ACC112 (cell line): ENCODE data around the gene LLGL2.

Experiments
- H2AFZ ChIP-seq: fragments of 200-600 bp; sonication (generic); one replicate; pipeline ENCODE4 v1.6.0; 2017; ENCODE audit warnings: antibody characterized with exemption, low read length; ENCODE audit not compliant: unreplicated experiment
- H3K27ac ChIP-seq: fragments of 200-600 bp; sonication (generic); 2 replicates; pipeline ENCODE4 v1.5.1; 2014; ENCODE audit warnings: low read depth, mild to moderate bottlenecking, antibody characterized with exemption, low read length, moderate library complexity
- H3K27me3 ChIP-seq: fragments of 200-600 bp; sonication (generic); 2 replicates; pipeline ENCODE4 v1.6.1; 2014; ENCODE audit warnings: mild to moderate bottlenecking, antibody characterized with exemption, low read length, moderate library complexity, mixed read lengths; ENCODE audit not compliant: insufficient read depth
- H3K36me3 ChIP-seq: fragments of 200-600 bp; sonication (generic); 2 replicates; pipeline ENCODE4 v1.6.1; 2016; ENCODE audit warnings: mild to moderate bottlenecking, antibody characterized with exemption, low read length, moderate library complexity, mixed read lengths; ENCODE audit not compliant: insufficient read depth
- H3K4me1 ChIP-seq: fragments of 200-600 bp; sonication (generic); one replicate; pipeline ENCODE4 v1.6.1; 2016; ENCODE audit warnings: low read length, mixed read lengths; ENCODE audit not compliant: insufficient read depth, unreplicated experiment, control insufficient read depth
- H3K4me3 ChIP-seq: fragments of 200-600 bp; sonication (generic); 2 replicates; pipeline ENCODE4 v1.5.1; 2014; ENCODE audit warnings: mild to moderate bottlenecking, low read depth, low read length
- H3K79me2 ChIP-seq: fragments of 200-600 bp; sonication (generic); one replicate; pipeline ENCODE4 v1.6.0; 2016; ENCODE audit warnings: low read length; ENCODE audit not compliant: control insufficient read depth, unreplicated experiment, insufficient read depth

LLGL2 gene

DNA sequence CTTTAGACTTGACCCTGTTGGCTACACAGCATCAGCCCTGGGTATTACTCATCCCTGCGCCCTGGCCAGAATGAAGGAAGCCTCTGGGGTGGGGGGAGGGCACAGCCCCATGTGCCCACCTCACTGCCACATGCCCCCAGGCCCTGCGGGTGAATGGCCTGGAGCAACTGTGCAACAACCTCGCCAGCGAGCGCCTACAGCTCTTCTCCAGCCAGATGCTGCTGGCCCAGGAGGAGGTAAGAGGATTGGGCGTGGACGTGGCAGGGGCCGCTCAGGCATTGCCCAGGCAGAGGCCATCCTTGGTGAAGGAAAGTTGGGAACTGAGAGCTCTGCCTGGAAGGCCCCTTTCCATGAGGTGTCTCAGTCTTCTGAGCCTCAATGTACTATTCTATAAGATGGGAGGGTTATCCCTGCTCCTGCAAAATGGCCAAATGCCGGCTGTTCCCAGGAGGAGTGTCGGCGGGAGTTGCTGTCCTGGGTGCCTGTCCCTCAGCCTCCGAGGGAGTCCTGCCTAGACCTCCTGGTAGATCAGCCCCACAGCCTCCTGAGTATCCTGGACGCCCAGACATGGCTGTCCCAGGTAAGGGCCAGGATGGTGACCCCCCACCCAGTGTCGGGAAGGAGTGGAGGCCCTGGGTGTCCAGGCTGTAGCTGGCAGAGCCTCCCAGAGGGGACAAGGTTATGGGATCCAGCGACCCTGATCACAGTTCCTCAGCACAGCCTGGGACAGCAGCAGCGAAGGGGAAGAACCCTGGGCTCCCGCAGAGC lies 71.0 kb downstream of the LLGL2 start:
- Histone ChIP-seq H2AFZ (no peak overlapping the region), H3K79me2 (no peaks in the 10 kb centered on the region), H3K27me3 (0 out of 2 replicates have a peak, but pooled peaks cover 6% of the 10 kb centered on the region), H3K36me3 (no peaks in the 10 kb centered on the region), H3K4me3 (no peak overlapping the region), H3K4me1 (no peaks in the 10 kb centered on the region), H3K27ac (no peak overlapping the region)

DNA sequence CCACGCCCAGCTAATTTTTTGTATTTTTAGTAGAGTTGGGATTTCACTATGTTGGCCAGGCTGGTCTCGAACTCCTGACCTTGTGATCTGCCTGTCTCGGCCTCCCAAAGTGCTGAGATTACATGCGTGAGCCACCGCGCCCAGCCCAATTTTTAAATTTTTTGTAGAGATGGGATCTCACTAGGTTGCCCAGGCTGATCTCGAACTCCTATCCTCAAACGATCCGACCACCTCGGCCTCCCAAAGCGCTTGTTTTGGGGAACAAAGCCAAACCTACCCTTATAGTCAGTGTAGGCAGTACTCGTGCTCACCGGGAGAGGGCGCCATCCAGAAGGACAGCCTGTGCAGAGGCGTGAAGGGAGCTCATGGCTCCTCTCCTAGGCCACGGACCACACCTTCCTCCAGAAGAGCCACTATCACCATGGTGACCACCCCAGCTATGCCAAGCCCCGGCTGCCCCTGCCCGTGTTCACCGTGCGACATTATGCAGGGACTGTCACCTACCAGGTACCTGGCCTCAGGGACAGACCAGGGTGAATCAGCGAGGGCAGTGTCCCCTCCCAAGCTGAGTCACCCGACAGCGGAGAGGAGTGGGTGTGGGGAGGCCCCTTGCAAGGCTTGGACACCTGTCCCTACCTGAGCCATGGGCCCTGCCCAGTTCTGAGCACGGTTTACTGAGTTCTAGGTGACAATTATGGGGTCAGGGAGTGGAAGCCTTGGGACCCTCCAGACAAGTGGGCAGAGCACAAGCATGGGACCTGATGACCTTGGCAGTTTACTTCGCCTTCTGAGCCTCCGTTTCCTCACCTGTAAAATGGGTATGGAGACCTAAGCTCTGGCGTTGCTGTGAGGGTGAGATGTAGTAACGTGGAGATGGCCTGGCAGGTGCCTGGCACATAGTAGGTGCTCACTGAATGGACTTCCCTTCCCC lies 75.8 kb downstream of the LLGL2 start:
- Histone ChIP-seq H3K79me2 (no peaks in the 10 kb centered on the region), H3K27me3 (no peaks in the 10 kb centered on the region), H2AFZ (no peak overlapping the region), H3K36me3 (no peaks in the 10 kb centered on the region), H3K4me1 (no peaks in the 10 kb centered on the region), H3K4me3 (no peak overlapping the region), H3K27ac (no peak overlapping the region)

DNA sequence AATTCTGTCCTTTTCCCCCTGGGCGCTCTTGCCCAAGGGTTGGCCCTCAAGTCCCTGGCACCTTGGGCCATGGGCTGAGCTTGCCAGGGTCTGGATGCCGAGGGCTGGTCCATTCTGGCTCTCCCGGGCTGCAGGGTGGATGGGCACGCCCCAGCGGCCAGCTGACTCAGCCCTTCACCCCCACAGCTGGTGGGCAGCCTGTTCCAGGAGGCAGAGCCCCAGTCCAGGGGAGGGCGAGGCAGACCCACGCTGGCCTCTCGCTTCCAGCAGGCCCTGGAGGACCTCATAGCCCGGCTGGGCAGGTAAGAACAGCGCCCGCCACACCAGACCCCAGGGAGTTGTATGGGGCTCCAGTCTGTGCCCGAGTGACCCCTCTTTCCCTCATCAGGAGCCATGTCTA lies 77.1 kb downstream of the LLGL2 start:
- Histone ChIP-seq H3K27me3 (no peaks in the 10 kb centered on the region), H3K27ac (no peak overlapping the region), H3K4me1 (no peaks in the 10 kb centered on the region), H3K36me3 (no peaks in the 10 kb centered on the region), H2AFZ (no peak overlapping the region), H3K79me2 (no peaks in the 10 kb centered on the region), H3K4me3 (no peak overlapping the region)

DNA sequence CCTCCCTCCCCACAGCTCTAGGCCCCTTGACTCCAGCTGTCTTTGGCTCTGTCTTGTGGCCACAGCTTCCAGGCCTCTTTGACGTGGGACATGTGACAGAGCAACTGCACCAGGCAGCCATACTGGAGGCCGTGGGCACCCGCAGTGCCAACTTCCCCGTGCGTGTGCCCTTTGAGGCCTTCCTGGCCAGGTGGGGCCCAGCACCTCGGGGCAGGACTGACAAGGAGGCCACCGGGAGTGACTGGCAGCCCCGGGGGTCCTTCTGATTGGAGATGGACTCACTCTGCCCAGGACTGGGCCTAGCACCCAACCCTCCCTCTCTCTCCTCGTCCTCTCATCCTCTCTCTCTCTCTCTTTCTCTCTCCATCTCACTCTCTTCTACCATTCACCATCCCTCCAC lies 77.6 kb downstream of the LLGL2 start:
- Histone ChIP-seq H3K4me3 (no peak overlapping the region), H3K27me3 (no peaks in the 10 kb centered on the region), H3K27ac (no peak overlapping the region), H3K79me2 (no peaks in the 10 kb centered on the region), H3K36me3 (no peaks in the 10 kb centered on the region), H3K4me1 (no peaks in the 10 kb centered on the region), H2AFZ (no peak overlapping the region)

DNA sequence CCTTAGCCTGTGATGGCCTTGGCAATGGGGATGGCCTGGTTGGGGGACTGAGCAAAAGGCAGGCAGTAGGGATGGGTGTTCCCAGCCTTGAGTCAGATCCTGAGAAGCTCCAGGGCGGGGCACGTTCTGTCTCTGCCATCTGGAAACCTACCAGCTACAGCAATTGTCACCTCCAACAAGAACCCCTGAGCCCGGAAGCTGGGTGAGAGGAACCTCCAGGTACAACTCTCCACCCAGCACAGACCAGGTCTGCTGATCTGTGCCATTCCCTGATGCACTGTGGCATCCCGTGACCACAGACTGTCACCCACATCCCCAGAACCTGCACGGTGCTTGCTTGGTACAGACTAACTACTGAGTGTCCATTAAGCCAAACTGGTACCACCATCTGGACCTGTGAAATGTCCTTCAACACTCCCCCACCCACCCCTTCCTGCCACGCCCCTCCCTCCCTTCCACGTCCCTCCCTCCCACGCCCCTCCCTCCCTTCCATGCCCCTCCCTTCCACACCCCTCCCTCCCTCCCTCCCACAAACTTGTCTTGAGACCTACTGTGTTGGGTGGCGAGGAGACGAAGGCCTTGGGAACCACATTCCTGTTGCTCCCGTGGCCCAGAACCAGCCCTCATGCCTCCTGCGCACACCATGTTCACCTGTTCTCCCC lies 78.7 kb downstream of the LLGL2 start:
- Histone ChIP-seq H3K4me1 (no peaks in the 10 kb centered on the region), H3K27ac (no peak overlapping the region), H2AFZ (no peak overlapping the region), H3K79me2 (no peaks in the 10 kb centered on the region), H3K36me3 (no peaks in the 10 kb centered on the region), H3K27me3 (no peaks in the 10 kb centered on the region), H3K4me3 (no peak overlapping the region)

DNA sequence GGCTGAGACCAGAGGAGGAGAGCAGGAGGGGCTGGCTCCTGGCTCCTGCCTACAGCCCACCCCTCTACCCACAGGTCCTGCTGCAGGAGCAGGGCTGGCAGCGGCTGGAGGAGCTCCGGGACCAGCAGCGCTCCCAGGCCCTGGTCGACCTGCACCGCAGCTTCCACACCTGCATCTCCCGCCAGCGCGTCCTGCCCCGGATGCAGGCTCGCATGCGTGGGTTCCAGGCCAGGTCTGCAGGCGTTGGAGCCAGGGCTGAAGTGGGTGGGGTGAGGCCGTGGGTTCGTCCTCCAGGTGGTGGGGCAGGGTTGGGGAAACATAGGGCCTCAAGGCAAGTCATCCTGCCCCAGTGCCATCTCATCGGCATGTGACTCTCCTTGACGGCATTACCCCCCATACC lies 80.3 kb downstream of the LLGL2 start:
- Histone ChIP-seq H3K27me3 (no peaks in the 10 kb centered on the region), H3K4me1 (peaks cover 9% of the 10 kb centered on the region), H3K27ac (no peak overlapping the region), H3K79me2 (no peaks in the 10 kb centered on the region), H3K36me3 (no peaks in the 10 kb centered on the region), H2AFZ (no peak overlapping the region), H3K4me3 (no peak overlapping the region)

DNA sequence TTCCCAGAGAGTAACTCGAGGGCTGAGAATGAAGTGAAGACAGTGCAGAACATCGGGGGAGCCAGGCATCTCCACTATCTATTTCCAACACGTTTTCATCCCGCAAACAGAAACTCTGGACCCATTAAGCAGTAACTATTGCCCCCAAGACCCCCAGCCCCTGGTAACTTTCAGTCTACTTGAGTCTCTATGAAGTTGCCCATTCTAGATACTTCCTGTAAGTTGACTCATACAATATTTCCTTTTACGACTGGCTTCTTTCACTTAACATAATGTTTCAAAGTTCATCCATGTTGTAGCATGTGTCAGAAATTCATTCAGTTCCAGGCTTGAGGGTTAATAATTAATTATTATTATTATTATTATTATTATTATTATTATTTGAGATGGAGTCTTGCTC lies 81.6 kb downstream of the LLGL2 start:
- Histone ChIP-seq H3K27ac (no peak overlapping the region), H3K4me3 (no peak overlapping the region)

DNA sequence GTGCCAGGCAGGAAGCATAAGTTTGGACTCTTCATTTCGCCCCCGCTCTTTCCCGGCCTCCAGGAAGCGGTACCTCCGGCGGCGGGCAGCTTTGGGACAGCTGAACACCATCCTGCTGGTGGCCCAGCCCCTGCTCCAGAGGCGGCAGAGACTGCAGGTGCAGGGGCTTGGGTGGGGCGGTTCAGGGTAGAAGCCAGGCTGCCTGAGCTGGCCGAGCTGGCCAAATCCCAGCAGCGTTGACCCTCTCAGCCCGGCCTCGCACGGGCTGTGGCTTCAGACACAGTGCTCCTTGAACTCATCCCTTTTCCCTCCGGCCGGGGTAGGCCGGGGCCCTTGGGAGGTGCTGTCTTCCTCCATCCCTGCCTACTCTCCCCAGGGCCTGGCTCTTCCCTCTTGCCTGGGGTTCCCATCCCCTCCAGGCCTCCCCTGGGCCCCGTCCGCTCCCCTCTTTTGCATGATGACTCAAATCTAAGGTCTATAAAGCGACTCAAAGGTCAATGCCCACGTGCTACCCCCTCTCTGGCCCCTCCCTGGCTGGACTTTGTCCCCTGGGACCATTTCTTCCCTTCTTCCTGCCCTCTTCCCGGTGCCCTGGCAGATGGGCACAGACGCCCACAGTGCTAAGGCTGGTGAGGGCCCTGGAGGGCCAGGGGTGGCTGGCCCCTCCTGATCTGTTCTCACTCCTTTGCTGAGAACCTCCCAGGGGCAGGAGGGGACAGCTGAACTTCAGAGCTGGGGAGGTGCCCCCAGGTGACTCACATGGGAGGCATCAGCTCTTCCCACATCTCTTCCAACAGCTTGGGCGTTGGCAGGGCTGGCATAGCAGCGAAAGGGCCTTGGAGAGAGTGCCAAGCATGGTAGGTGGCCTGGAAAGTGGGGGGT lies 84.8 kb downstream of the LLGL2 start:
- no peaks in the 10 kb centered on the region for H3K79me2 ChIP-seq
- no peaks in the 10 kb centered on the region for H3K27me3 ChIP-seq
- no peaks in the 10 kb centered on the region for H3K36me3 ChIP-seq
- no peak overlapping the region for H2AFZ ChIP-seq
- peaks cover 13% of the 10 kb centered on the region for H3K4me1 ChIP-seq
- H3K4me3 ChIP-seq, result no peak overlapping the region
- H3K27ac ChIP-seq, result no peak overlapping the region

More for the DNA sequence above, 81.6 kb downstream of the LLGL2 start:
- peaks cover 13% of the 10 kb centered on the region for H3K4me1 ChIP-seq
- no peaks in the 10 kb centered on the region for H3K27me3 ChIP-seq
- no peak overlapping the region for H2AFZ ChIP-seq
- H3K79me2 ChIP-seq, result no peaks in the 10 kb centered on the region
- H3K36me3 ChIP-seq, result no peaks in the 10 kb centered on the region

DNA sequence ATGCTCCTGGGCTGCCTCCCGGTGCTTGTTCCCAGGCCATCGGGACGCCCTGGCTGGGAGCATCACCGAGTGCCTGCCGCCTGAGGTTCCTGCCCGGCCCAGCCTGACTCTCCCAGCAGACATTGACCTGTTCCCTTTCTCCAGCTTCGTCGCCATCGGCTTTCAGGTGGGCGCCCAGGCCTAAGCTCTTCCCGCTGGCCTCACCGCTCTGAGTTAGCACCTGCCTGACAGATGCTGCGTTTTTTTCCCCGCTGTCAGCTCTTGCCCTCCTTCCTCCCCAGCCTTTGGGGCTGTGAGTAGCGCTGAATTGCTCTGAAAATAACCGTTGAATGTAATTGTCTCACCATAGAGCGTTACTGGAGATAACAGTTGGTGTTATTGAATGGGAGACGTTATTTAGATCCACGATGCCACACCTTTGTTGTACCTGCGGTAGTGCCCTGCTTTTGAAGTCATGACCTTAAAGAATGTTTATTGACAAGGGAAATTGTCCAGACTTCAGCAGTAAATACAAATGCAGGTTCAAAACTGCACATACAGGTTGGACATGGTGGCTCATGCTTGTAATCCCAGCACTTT lies 86.4 kb downstream of the LLGL2 start:
- no peaks in the 10 kb centered on the region for H3K79me2 ChIP-seq
- H3K27me3 ChIP-seq, result no peaks in the 10 kb centered on the region
- no peak overlapping the region for H3K4me3 ChIP-seq
- H3K27ac ChIP-seq, result no peak overlapping the region
- no peaks in the 10 kb centered on the region for H3K36me3 ChIP-seq
- H2AFZ ChIP-seq, result no peak overlapping the region
- peaks cover 13% of the 10 kb centered on the region for H3K4me1 ChIP-seq
